DLD1 (cell line): ENCODE results near the gene GCAT.
"Not testable (repeated sequence)": the region's sequence is repeated elsewhere in the genome, so short reads cannot be mapped to it uniquely, and the experiment has no call there.

Experiments used
- in situ Hi-C: cut with HindIII; loops from 2 replicates; pipeline ENCODE4 v1.10.0; 2017; ENCODE audit warnings: low sequenced_read_pairs

GCAT gene

GRCh38 chr22:37781434-37782059, 26.2 kb upstream of the GCAT start:
- in situ Hi-C loops: no loop called here

- in situ Hi-C loops: no loop called here
These were observed 25.2 kb upstream of the GCAT start for GRCh38 chr22:37782340-37783168.

- in situ Hi-C loops: no loop called here
These were observed 22.8 kb upstream of the GCAT start for GRCh38 chr22:37784829-37785495.

- in situ Hi-C loops: no loop called here
These were observed 17.5 kb upstream of the GCAT start for GRCh38 chr22:37790234-37790633.

- in situ Hi-C loops: no loop called here
These were observed 15.2 kb upstream of the GCAT start for GRCh38 chr22:37792494-37792893.

- in situ Hi-C loops: no loop called here
These were observed 13.4 kb upstream of the GCAT start for GRCh38 chr22:37794376-37794775.

GRCh38 chr22:37796079-37796478, 11.7 kb upstream of the GCAT start:
- in situ Hi-C loops: no loop called here

GRCh38 chr22:37797259-37797658, 10.5 kb upstream of the GCAT start:
- in situ Hi-C loops: not testable (repeated sequence)

- in situ Hi-C loops: no loop called here
These were observed 9.7 kb upstream of the GCAT start for GRCh38 chr22:37797874-37798500.

GRCh38 chr22:37799979-37800378, 7.8 kb upstream of the GCAT start:
- in situ Hi-C loops: not testable (repeated sequence)

- in situ Hi-C loops: no loop called here
These were observed 5.8 kb upstream of the GCAT start for GRCh38 chr22:37801946-37802309.

- in situ Hi-C loops: no loop called here
These were observed 5.2 kb upstream of the GCAT start for GRCh38 chr22:37802310-37803194.

- in situ Hi-C loops: no loop called here
These were observed 4.5 kb upstream of the GCAT start for GRCh38 chr22:37803195-37803638.

GRCh38 chr22:37803639-37804351, 3.9 kb upstream of the GCAT start:
- in situ Hi-C loops: no loop called here

- in situ Hi-C loops: no loop called here
These were observed 3.3 kb upstream of the GCAT start for GRCh38 chr22:37804352-37804880.

GRCh38 chr22:37804881-37805809, 2.6 kb upstream of the GCAT start:
- in situ Hi-C loops: no loop called here

- in situ Hi-C loops: no loop called here
These were observed 1.9 kb upstream of the GCAT start for GRCh38 chr22:37805810-37806277.
